Fibroblast of lung (primary cell): Measurements from ENCODE around the gene ABCC6.

Source experiments
- CTCF ChIP-seq, 2 donors: IDR thresholded peaks in 1 of 2; conservative IDR thresholded peaks in 1 of 2; 1 replicate in 1 of 2; 2 replicates in 1 of 2; pipeline ENCODE4 v1.5.1; 2011 to 2012; ENCODE audit warnings: low read length in 2 of 2, control low read depth in 1 of 2, inconsistent platforms in 1 of 2, low read depth in 1 of 2, mild to moderate bottlenecking in 1 of 2
- EZH2 ChIP-seq: IDR thresholded peaks from 2 replicates; pipeline ENCODE4 v1.5.1; 2012; ENCODE audit warnings: low read length, control low read depth, mild to moderate bottlenecking; ENCODE audit errors: missing control alignments

- TF ChIP-seq CTCF (conservative IDR thresholded peaks at IDR 0.05 in 1 of 2, IDR thresholded peaks at IDR 0.05 in 1 of 2; ENCODE audit: low read depth in 1 of 2, low read length in 2 of 2) (no peak), EZH2 (no peak)
Measured at GRCh38 chr16:16110111-16110490, 113.2 kb downstream of the ABCC6 start.
